ENCODE results near the gene NAALADL2.

DNA sequence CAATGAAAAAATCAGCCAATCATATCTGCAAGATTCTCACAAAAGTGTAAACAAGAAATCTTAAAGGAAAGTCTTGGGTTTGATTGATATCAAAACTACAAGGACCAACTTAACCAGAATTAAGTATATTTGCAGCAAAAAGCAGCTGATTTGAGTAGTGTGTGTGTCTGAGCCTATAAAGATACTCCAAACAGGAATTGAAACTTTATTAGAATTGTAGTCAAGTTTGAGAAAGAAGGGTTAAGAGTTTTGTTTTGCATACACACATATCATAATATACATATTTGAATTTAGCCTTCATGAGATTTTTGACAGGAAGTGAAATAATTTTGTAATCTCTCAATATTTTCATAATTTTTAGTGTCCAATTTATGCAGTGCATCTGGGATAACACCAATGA, 300.1 kb downstream of the NAALADL2 start:
- TF ChIP-seq CTCF (IDR thresholded peaks at IDR 0.05; ENCODE audit: low read depth, low read length) (no peak), EZH2phosphoT487 (IDR thresholded peaks at IDR 0.05; ENCODE audit: low read depth) (no peak)

Data from OCI-LY3 (cell line).